ENCODE data around the gene GALNS.

GALNS gene

DNA sequence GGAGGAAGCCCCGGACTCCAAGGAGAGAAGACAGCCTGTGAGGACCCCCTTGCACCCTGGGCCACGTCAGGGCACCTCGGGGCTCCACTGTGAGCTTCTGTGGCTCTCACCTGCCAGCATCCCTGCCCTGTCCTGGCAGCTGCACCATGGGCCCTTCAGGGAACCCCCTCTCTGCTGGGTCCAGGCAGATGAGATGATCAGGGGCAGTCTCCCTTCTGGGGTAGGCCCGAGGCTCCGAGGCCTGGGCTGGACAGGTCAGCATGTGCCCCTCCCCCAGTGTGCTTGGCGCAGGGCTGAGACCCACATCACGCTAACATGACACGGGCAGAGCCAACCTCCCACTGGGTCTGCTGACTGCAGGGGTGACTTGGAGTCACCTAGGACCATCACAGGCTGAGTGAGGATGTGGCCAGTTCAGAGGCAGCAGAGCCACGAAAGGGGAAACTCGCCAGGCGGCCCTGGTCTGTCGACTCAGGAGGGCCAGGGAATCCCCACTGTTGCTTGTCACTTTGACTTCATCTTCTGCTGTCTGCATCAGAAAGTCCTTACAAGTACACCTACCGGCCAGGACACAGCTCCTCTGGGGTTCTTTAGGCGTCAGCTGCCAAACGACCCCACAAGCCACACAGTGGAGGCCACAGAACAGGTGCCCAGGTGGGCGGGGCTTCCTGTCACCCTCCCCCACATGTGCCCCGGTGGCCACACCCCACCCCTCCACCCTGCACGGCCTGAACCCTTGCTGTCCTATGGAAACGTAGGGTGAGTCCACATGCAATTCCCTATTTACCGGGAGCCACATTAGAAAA is 2.2 kb downstream of the GALNS start:
- H3K27me3 ChIP-seq (ENCODE audit: control insufficient read depth, insufficient read depth, low read length), result no peaks in the 10 kb centered on the region
- H3K9me3 ChIP-seq (ENCODE audit: control insufficient read depth, insufficient read depth, low read length), result no peaks in the 10 kb centered on the region
- H3K9ac ChIP-seq (ENCODE audit: low read depth, low read length), result no peak overlapping the region
- peaks cover 12% of the 10 kb centered on the region for H3K36me3 ChIP-seq (ENCODE audit: control insufficient read depth, insufficient read depth, low read length)
- no peak overlapping the region for H3K27ac ChIP-seq (ENCODE audit: low read depth, low read length)
- H3K4me1 ChIP-seq (ENCODE audit: control insufficient read depth, insufficient read depth, low read length), result peaks cover 12% of the 10 kb centered on the region
- no peak overlapping the region for H3K4me3 ChIP-seq (ENCODE audit: low read depth, low read length)

DNA sequence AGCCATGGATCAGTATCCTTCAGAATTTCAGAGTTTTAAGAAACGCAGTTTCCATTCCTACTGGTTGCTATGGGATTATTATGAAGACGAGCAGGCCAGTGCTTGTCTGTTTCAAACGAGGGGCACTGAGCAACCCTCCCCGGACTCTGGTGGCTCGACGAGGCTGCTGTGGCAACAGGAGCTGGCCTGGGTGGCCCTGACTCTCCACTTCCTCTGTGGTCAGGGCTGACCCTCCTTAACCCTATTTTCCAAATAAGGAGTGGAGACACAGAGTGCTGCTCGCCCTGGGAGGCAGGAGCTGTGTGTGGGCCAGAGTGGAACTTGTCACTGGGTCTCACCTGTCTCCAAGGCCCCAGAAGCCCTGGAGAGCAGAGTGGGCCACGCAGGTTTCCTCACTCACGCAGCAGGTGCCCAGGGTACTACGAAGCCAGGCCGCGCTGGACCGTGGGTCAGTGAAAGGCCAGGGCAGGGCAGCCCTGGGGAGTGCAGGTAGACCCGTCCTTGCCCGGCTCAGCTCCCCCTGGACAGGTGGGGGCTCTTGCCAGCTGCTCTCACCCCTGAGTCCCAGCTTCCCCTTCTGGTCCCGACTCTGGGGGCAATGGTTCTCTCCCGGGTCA is 3.3 kb downstream of the GALNS start:
- H3K4me3 ChIP-seq (ENCODE audit: low read depth, low read length), result no peak overlapping the region
- H3K4me1 ChIP-seq (ENCODE audit: control insufficient read depth, insufficient read depth, low read length), result peaks cover 12% of the 10 kb centered on the region
- H3K9me3 ChIP-seq (ENCODE audit: control insufficient read depth, insufficient read depth, low read length), result no peaks in the 10 kb centered on the region
- no peak overlapping the region for H3K27ac ChIP-seq (ENCODE audit: low read depth, low read length)
- H3K27me3 ChIP-seq (ENCODE audit: control insufficient read depth, insufficient read depth, low read length), result no peaks in the 10 kb centered on the region
- peaks cover 2% of the 10 kb centered on the region for H3K36me3 ChIP-seq (ENCODE audit: control insufficient read depth, insufficient read depth, low read length)
- no peak overlapping the region for H3K9ac ChIP-seq (ENCODE audit: low read depth, low read length)

- Histone ChIP-seq H3K9ac (ENCODE audit: low read depth, low read length) (no peak overlapping the region), H3K9me3 (ENCODE audit: control insufficient read depth, insufficient read depth, low read length) (no peaks in the 10 kb centered on the region), H3K27me3 (ENCODE audit: control insufficient read depth, insufficient read depth, low read length) (no peaks in the 10 kb centered on the region), H3K4me3 (ENCODE audit: low read depth, low read length) (no peak overlapping the region), H3K36me3 (ENCODE audit: control insufficient read depth, insufficient read depth, low read length) (no peaks in the 10 kb centered on the region; the same call in 1 of the 2 replicates), H3K27ac (ENCODE audit: low read depth, low read length) (no peak overlapping the region), H3K4me1 (ENCODE audit: control insufficient read depth, insufficient read depth, low read length) (peaks cover 7% of the 10 kb centered on the region)
These were observed 5.1 kb downstream of the GALNS start for GRCh38 chr16:88851616-88852015.

- no peaks in the 10 kb centered on the region for H3K27me3 ChIP-seq (ENCODE audit: control insufficient read depth, insufficient read depth, low read length)
- H3K4me1 ChIP-seq (ENCODE audit: control insufficient read depth, insufficient read depth, low read length), result peaks cover 2% of the 10 kb centered on the region
- H3K4me3 ChIP-seq (ENCODE audit: low read depth, low read length), result no peak overlapping the region
- no peaks in the 10 kb centered on the region; the same call in 1 of the 2 replicates for H3K36me3 ChIP-seq (ENCODE audit: control insufficient read depth, insufficient read depth, low read length)
- no peaks in the 10 kb centered on the region for H3K9me3 ChIP-seq (ENCODE audit: control insufficient read depth, insufficient read depth, low read length)
- no peak overlapping the region for H3K27ac ChIP-seq (ENCODE audit: low read depth, low read length)
- no peak overlapping the region for H3K9ac ChIP-seq (ENCODE audit: low read depth, low read length)
These were observed 6.1 kb downstream of the GALNS start for GRCh38 chr16:88850531-88851199.

GRCh38 chr16:88848557-88848956 is 8.2 kb downstream of the GALNS start:
- no peaks in the 10 kb centered on the region for H3K27me3 ChIP-seq (ENCODE audit: control insufficient read depth, insufficient read depth, low read length)
- no peak overlapping the region for H3K27ac ChIP-seq (ENCODE audit: low read depth, low read length)
- no peak overlapping the region for H3K9ac ChIP-seq (ENCODE audit: low read depth, low read length)
- no peaks in the 10 kb centered on the region for H3K9me3 ChIP-seq (ENCODE audit: control insufficient read depth, insufficient read depth, low read length)
- H3K4me1 ChIP-seq (ENCODE audit: control insufficient read depth, insufficient read depth, low read length), result no peaks in the 10 kb centered on the region
- H3K4me3 ChIP-seq (ENCODE audit: low read depth, low read length), result no peak overlapping the region
- no peaks in the 10 kb centered on the region for H3K36me3 ChIP-seq (ENCODE audit: control insufficient read depth, insufficient read depth, low read length)

GRCh38 chr16:88847654-88848053 is 9.1 kb downstream of the GALNS start:
- no peak overlapping the region for H3K27ac ChIP-seq (ENCODE audit: low read depth, low read length)
- no peaks in the 10 kb centered on the region for H3K36me3 ChIP-seq (ENCODE audit: control insufficient read depth, insufficient read depth, low read length)
- H3K9ac ChIP-seq (ENCODE audit: low read depth, low read length), result no peak overlapping the region
- H3K4me3 ChIP-seq (ENCODE audit: low read depth, low read length), result no peak overlapping the region
- H3K4me1 ChIP-seq (ENCODE audit: control insufficient read depth, insufficient read depth, low read length), result no peaks in the 10 kb centered on the region
- H3K9me3 ChIP-seq (ENCODE audit: control insufficient read depth, insufficient read depth, low read length), result no peaks in the 10 kb centered on the region
- no peaks in the 10 kb centered on the region for H3K27me3 ChIP-seq (ENCODE audit: control insufficient read depth, insufficient read depth, low read length)

DNA sequence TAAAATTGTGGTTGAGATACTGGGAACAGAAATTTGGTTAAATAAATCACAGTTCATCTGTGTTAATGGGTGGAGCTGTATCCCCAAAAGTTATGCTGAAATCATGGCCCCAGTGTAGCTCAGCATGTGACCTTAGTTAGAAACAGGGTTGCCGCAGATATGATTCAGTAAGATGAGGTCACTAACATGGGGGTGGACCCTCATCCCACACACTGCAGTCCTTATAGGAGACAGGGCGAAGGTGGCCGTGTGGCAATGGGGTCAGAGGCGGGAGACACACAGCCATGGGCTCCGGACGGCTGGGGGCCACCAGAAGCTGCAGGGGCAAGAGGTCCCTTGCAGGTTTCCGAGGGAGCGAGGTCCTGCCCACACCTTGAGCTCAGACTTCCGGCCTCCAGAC is 10.7 kb downstream of the GALNS start:
- Histone ChIP-seq H3K36me3 (ENCODE audit: control insufficient read depth, insufficient read depth, low read length) (no peaks in the 10 kb centered on the region), H3K9ac (ENCODE audit: low read depth, low read length) (no peak overlapping the region), H3K4me3 (ENCODE audit: low read depth, low read length) (no peak overlapping the region)

GRCh38 chr16:88844419-88845036 is 12.2 kb downstream of the GALNS start:
- no peak overlapping the region for H3K4me3 ChIP-seq (ENCODE audit: low read depth, low read length)
- no peak overlapping the region for H3K27ac ChIP-seq (ENCODE audit: low read depth, low read length)
- H3K36me3 ChIP-seq (ENCODE audit: control insufficient read depth, insufficient read depth, low read length), result peaks cover 13% of the 10 kb centered on the region
- no peaks in the 10 kb centered on the region for H3K27me3 ChIP-seq (ENCODE audit: control insufficient read depth, insufficient read depth, low read length)
- no peaks in the 10 kb centered on the region for H3K4me1 ChIP-seq (ENCODE audit: control insufficient read depth, insufficient read depth, low read length)
- H3K9me3 ChIP-seq (ENCODE audit: control insufficient read depth, insufficient read depth, low read length), result no peaks in the 10 kb centered on the region
- H3K9ac ChIP-seq (ENCODE audit: low read depth, low read length), result no peak overlapping the region

More for the DNA sequence above, 10.7 kb downstream of the GALNS start:
- H3K27ac ChIP-seq (ENCODE audit: low read depth, low read length), result no peak overlapping the region
- no peaks in the 10 kb centered on the region for H3K4me1 ChIP-seq (ENCODE audit: control insufficient read depth, insufficient read depth, low read length)
- no peaks in the 10 kb centered on the region for H3K9me3 ChIP-seq (ENCODE audit: control insufficient read depth, insufficient read depth, low read length)
- no peaks in the 10 kb centered on the region for H3K27me3 ChIP-seq (ENCODE audit: control insufficient read depth, insufficient read depth, low read length)

- Histone ChIP-seq H3K36me3 (ENCODE audit: control insufficient read depth, insufficient read depth, low read length) (peaks cover 21% of the 10 kb centered on the region), H3K27me3 (ENCODE audit: control insufficient read depth, insufficient read depth, low read length) (no peaks in the 10 kb centered on the region), H3K4me1 (ENCODE audit: control insufficient read depth, insufficient read depth, low read length) (no peaks in the 10 kb centered on the region), H3K27ac (ENCODE audit: low read depth, low read length) (no peak overlapping the region), H3K9me3 (ENCODE audit: control insufficient read depth, insufficient read depth, low read length) (no peaks in the 10 kb centered on the region), H3K4me3 (ENCODE audit: low read depth, low read length) (no peak overlapping the region), H3K9ac (ENCODE audit: low read depth, low read length) (no peak overlapping the region)
These were observed 13.5 kb downstream of the GALNS start for GRCh38 chr16:88843256-88843655.

DNA sequence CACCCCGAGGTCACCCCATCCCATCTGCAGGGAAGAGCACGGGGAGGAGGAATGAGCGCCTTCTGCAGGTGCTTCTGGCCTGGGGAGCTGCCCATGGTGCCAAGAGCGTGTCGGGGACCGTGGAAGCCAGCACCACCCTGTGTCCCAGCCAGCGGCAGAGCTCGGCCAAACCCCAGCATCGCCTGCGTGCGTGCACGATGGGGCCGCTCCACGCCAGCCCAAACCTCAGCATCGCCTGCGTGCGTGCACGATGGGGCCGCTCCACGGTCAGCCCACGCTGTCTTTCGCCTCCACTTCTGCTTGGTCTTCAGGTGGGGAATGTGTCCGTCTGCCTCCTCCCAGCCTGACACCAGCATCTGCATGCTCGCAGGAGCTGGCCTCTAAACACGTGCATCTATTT is 13.9 kb downstream of the GALNS start:
- Histone ChIP-seq H3K27ac (ENCODE audit: low read depth, low read length) (no peak overlapping the region), H3K9ac (ENCODE audit: low read depth, low read length) (no peak overlapping the region), H3K27me3 (ENCODE audit: control insufficient read depth, insufficient read depth, low read length) (no peaks in the 10 kb centered on the region), H3K4me3 (ENCODE audit: low read depth, low read length) (no peak overlapping the region), H3K9me3 (ENCODE audit: control insufficient read depth, insufficient read depth, low read length) (no peaks in the 10 kb centered on the region), H3K4me1 (ENCODE audit: control insufficient read depth, insufficient read depth, low read length) (no peaks in the 10 kb centered on the region), H3K36me3 (ENCODE audit: control insufficient read depth, insufficient read depth, low read length) (peaks cover 21% of the 10 kb centered on the region)
